AML-193 (cell line): ENCODE measurements around the gene HS2ST1.
"Not testable (repeated sequence)": the region's sequence is repeated elsewhere in the genome, so short reads cannot be mapped to it uniquely, and the experiment has no call there.

Source experiments
- DNase-seq, 2 experiments: peaks; one replicate each; lab custom pipeline; 2025; lab: John Stamatoyannopoulos, UW

HS2ST1 gene

GRCh38 chr1:86925742-86926141 lies 11.3 kb downstream of the HS2ST1 start:
- DNase-seq = no peak

- DNase-seq = no peak
These were observed 12.4 kb downstream of the HS2ST1 start for GRCh38 chr1:86926883-86927282.

- no peak for DNase-seq
These were observed 14.4 kb downstream of the HS2ST1 start for GRCh38 chr1:86928819-86929218.

- DNase-seq = no peak
These were observed 18.6 kb downstream of the HS2ST1 start for GRCh38 chr1:86933051-86933450.

- no peak for DNase-seq
These were observed 19.3 kb downstream of the HS2ST1 start for GRCh38 chr1:86933562-86934377.

GRCh38 chr1:86938450-86938849 lies 24.0 kb downstream of the HS2ST1 start:
- DNase-seq = no peak

- no peak for DNase-seq
These were observed 24.4 kb downstream of the HS2ST1 start for GRCh38 chr1:86938855-86939254.

- DNase-seq = no peak
These were observed 25.0 kb downstream of the HS2ST1 start for GRCh38 chr1:86939406-86939805.

- no peak for DNase-seq
These were observed 26.2 kb downstream of the HS2ST1 start for GRCh38 chr1:86940599-86940998.

- no peak for DNase-seq
These were observed 27.6 kb downstream of the HS2ST1 start for GRCh38 chr1:86942042-86942441.

- DNase-seq = no peak
These were observed 28.3 kb downstream of the HS2ST1 start for GRCh38 chr1:86942743-86943142.

GRCh38 chr1:86948212-86948611 lies 33.8 kb downstream of the HS2ST1 start:
- DNase-seq = no peak

GRCh38 chr1:86950712-86951419 lies 36.4 kb downstream of the HS2ST1 start:
- DNase-seq = no peak

GRCh38 chr1:86951430-86951829 lies 37.0 kb downstream of the HS2ST1 start:
- DNase-seq = no peak

- no peak for DNase-seq
These were observed 38.7 kb downstream of the HS2ST1 start for GRCh38 chr1:86953167-86953566.

- no peak for DNase-seq
These were observed 41.2 kb downstream of the HS2ST1 start for GRCh38 chr1:86955678-86956077.

GRCh38 chr1:86956221-86956620 lies 41.8 kb downstream of the HS2ST1 start:
- DNase-seq = no peak

- DNase-seq = no peak
These were observed 42.8 kb downstream of the HS2ST1 start for GRCh38 chr1:86957221-86957620.

GRCh38 chr1:86960548-86960947 lies 46.1 kb downstream of the HS2ST1 start:
- DNase-seq = no peak

- DNase-seq = not testable (repeated sequence)
These were observed 49.4 kb downstream of the HS2ST1 start for GRCh38 chr1:86963841-86964240.

GRCh38 chr1:86965012-86965826 lies 50.8 kb downstream of the HS2ST1 start:
- DNase-seq = peak; percentile 37

GRCh38 chr1:86965827-86966182 lies 51.4 kb downstream of the HS2ST1 start:
- DNase-seq = no peak

- no peak for DNase-seq
These were observed 56.5 kb downstream of the HS2ST1 start for GRCh38 chr1:86970938-86971337.
